Endothelial cell of umbilical vein (primary cell): ENCODE results near the gene KIF26A.
"Not testable (repeated sequence)": the region's sequence is repeated elsewhere in the genome, so short reads cannot be mapped to it uniquely, and the experiment has no call there.

Experiments
- CTCF ChIP-seq, 2 donors: IDR thresholded peaks; 1 replicate in 1 of 2; 2 replicates in 1 of 2; pipeline ENCODE4 v1.5.1; 2011; ENCODE audit warnings: low read length in 2 of 2, mild to moderate bottlenecking in 2 of 2, moderate library complexity in 2 of 2, control low read depth in 1 of 2, inconsistent platforms in 1 of 2, low read depth in 1 of 2; ENCODE audit not compliant: insufficient read depth in 1 of 2; ENCODE audit errors: extremely low read depth in 1 of 2
- FOS ChIP-seq: IDR thresholded peaks from 2 replicates; pipeline ENCODE4 v1.6.1; 2011; ENCODE audit warnings: mild to moderate bottlenecking, low read length, moderate library complexity, borderline replicate concordance; ENCODE audit not compliant: insufficient read depth
- JUN ChIP-seq: IDR thresholded peaks from 2 replicates; pipeline ENCODE4 v1.6.1; 2011; ENCODE audit warnings: borderline replicate concordance, low read depth; ENCODE audit not compliant: insufficient read length, insufficient read depth
- POLR2A ChIP-seq: IDR thresholded peaks from 2 replicates; pipeline ENCODE4 v1.6.1; 2012; ENCODE audit warnings: low read depth, mild to moderate bottlenecking, control low read depth, low read length
- POLR2AphosphoS5 ChIP-seq: IDR thresholded peaks from 2 replicates; pipeline ENCODE4 v1.6.1; 2012; ENCODE audit warnings: low read depth, mild to moderate bottlenecking, control low read depth, low read length, moderate library complexity; ENCODE audit not compliant: insufficient read depth

GRCh38 chr14:104208331-104208730, 69.9 kb downstream of the KIF26A start:
- TF ChIP-seq POLR2AphosphoS5; CTCF (IDR thresholded peaks at IDR 0.05; ENCODE audit: extremely low read depth in 1 of 2, insufficient read depth in 1 of 2, low read depth in 1 of 2, low read length in 2 of 2); FOS; POLR2A; JUN: not testable (repeated sequence)
